Panc1 (cell line): ENCODE data around the gene TSEN15.
A peak's percentile ranks its signal among the peaks of the same experiment; 100 is the strongest.

Experiments
- CTCF ChIP-seq: fragments of 450-650 bp; IDR thresholded peaks from 2 replicates; pipeline ENCODE4 v1.5.1; 2017; ENCODE audit warnings: mild to moderate bottlenecking
- POLR2AphosphoS5 ChIP-seq: IDR thresholded peaks from 2 replicates; pipeline ENCODE4 v1.6.1; 2012; ENCODE audit warnings: mild to moderate bottlenecking, low read depth, low read length, moderate library complexity
- REST ChIP-seq, 2 experiments: IDR thresholded peaks; 2 replicates each; pipeline ENCODE4 v1.6.1; 2011 to 2012; ENCODE audit warnings: low read depth in 2 of 2, control low read depth in 1 of 2, low read length in 1 of 2, mild to moderate bottlenecking in 1 of 2, moderate library complexity in 1 of 2; ENCODE audit not compliant: insufficient read depth in 1 of 2
- TCF7L2 ChIP-seq: IDR thresholded peaks from 2 replicates; pipeline ENCODE4 v1.6.1; 2011; ENCODE audit warnings: mild to moderate bottlenecking, low read depth, low read length, inconsistent platforms

GRCh38 chr1:184023171-184023570 lies 28.4 kb upstream of the TSEN15 start:
- peak; percentile 5; the same call in 1 of the 2 replicates for TF ChIP-seq CTCF
- no peak for TF ChIP-seq TCF7L2
- no peak for TF ChIP-seq POLR2AphosphoS5
- TF ChIP-seq REST (IDR thresholded peaks at IDR 0.05; ENCODE audit: insufficient read depth in 1 of 2, low read depth in 2 of 2, low read length in 1 of 2), result no peak
